Middle frontal gyrus (tissue), 1 donor: ENCODE measurements around the gene ABCF2.

Source experiments
- DNase-seq: peaks from one replicate; pipeline ENCODE4 v3.0.0-alpha.2; 2015; ENCODE audit warnings: low spot score; ENCODE audit errors: extremely low spot score

The ABCF2 gene

GRCh38 chr7:151252961-151253711 is 26.1 kb upstream of the ABCF2 start:
- no peak for DNase-seq

GRCh38 chr7:151252561-151252835 is 25.5 kb upstream of the ABCF2 start:
- DNase-seq = no peak

GRCh38 chr7:151251689-151252560 is 24.9 kb upstream of the ABCF2 start:
- peak; percentile 58 for DNase-seq

GRCh38 chr7:151251328-151251688 is 24.3 kb upstream of the ABCF2 start:
- DNase-seq = no peak

- DNase-seq = no peak
Observed at GRCh38 chr7:151250181-151251132, 23.5 kb upstream of the ABCF2 start.

- DNase-seq = no peak
Observed at GRCh38 chr7:151249732-151250072, 22.7 kb upstream of the ABCF2 start.

GRCh38 chr7:151249034-151249731 is 22.2 kb upstream of the ABCF2 start:
- no peak for DNase-seq

GRCh38 chr7:151248346-151249033 is 21.5 kb upstream of the ABCF2 start, which contains the start of gene SMARCD3:
Gene SMARCD3 (minus strand): TSS chr7:151248694. CDS start chr7:151248562, 132 bp downstream.
- no peak for DNase-seq

GRCh38 chr7:151247611-151248345 is 20.8 kb upstream of the ABCF2 start:
- DNase-seq = no peak

GRCh38 chr7:151246851-151247580 is 20.0 kb upstream of the ABCF2 start:
- DNase-seq = no peak

GRCh38 chr7:151246102-151246850 is 19.3 kb upstream of the ABCF2 start:
- DNase-seq = no peak

GRCh38 chr7:151245360-151246101 is 18.5 kb upstream of the ABCF2 start:
- DNase-seq = no peak

- no peak for DNase-seq
Observed at GRCh38 chr7:151244841-151245346, 17.9 kb upstream of the ABCF2 start.

- DNase-seq = no peak
Observed at GRCh38 chr7:151244196-151244840, 17.3 kb upstream of the ABCF2 start.

- DNase-seq = no peak
Observed at GRCh38 chr7:151243408-151244195, 16.6 kb upstream of the ABCF2 start.

GRCh38 chr7:151243045-151243349 is 16.0 kb upstream of the ABCF2 start:
- DNase-seq = no peak
